Measurements from ENCODE around the gene PLAAT4. TPM values are rescaled to one million over a fixed set of nuclear protein-coding genes. Genes with fewer than 3 reads are reported as not detected.

The PLAAT4 gene, protein sequence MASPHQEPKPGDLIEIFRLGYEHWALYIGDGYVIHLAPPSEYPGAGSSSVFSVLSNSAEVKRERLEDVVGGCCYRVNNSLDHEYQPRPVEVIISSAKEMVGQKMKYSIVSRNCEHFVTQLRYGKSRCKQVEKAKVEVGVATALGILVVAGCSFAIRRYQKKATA
- total RNA-seq = 1.1 and 2.9 TPM in 2 replicates

DNA sequence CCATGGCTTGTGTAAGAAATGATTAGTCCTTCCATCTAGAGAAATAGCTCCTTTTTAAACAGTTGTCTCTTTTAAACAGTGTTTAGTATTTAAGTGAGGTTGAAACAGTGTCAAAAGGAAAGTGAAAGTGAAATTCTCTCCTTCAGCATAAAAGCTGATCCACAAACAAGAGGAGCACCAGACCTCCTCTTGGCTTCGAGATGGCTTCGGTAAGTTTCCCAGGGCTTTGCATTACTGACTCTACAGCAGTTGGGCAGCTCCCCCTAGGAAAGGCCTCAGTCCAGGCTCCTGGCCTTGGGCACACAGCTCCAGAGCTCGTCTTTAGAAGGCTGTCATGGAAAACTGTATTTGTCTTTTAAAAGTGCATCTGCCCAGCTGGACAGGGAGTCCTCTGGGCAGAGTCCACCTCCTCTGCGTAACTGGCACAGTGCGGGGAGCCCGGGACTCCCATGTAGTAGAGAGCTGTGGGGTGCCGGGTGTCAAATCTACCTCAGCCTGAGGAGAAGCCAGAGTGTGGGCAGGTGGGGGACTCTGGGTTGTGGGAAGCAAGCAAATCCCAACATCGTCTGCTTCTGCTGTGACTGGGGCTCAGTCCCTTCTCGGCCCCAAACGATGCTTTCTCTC lies at the start of gene PLAAT4:
PLAAT4 (plus strand) TSS at position 140 of the 624 bp plus-strand sequence; CDS start at position 201, 61 bp downstream.

DNA sequence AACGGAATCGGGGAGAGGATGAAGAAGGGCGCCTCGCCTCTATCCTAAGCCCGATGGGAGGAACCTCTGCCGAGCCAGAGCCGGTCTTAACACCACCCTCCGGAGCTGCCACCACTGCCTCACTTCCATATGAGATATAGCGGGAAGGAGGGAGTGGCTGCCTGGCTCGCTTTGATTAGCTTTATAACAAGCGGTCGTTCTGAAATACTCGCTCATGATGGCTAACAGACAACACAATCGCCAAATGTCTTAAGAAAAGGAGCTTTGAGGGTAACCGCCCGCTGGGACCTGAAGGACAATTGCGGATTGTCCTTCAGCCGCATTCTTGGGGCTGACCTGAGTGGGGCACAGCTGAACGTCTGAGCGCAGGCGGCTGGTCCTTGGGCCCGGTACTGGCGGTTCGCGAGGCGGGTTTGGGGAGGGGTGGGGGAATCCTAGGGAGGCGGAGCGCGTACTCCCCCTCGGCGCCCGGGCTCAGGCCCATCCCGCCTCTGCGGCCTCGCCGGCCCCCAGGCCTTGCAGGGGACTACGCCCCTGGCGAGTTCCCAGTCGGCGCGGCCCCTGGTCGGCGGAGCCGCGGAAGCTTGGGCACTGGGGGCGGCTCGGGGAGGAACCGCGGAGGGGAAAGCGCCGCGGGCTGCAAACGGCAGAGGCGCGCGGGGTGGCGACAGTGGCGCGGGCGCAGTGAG lies 45.9 kb upstream of the PLAAT4 start, which contains the start of gene PLAAT5:
PLAAT5 (minus strand) TSS at position 617 of the 689 bp plus-strand sequence; CDS start at position 484, 133 bp downstream.

DNA sequence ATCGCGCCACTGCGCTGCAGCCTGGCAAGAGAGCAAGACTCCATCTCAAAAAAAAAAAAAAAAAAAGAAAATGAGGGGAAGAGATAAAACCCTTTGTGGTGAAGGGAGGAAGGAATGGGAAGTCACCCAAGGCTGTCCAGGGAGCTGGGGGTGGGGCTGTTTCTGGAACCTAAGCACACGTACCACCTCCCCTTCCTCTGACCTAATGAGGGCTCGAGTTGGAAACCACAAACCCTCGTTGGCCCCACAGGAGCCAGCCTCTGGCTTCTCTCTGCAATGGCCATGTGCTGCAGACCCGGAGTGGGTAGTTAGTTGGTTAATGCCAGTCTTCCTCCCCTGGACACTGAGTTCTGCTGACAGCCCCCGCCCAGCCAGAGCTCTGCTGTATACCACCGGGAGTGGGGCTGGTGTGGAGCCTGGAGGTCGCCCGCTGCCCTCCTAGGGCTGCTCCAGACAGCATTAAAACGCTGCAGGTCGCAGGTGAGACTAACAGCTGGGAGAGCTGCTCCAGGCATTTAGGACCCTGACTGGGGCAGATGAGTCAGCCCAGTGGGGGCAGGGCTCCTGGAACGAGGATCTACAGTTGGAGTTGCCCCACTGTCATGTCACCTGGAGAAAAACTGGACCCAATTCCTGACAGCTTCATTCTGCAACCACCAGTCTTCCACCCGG lies 30.6 kb upstream of the PLAAT4 start, which contains the start of gene LGALS12:
LGALS12 (plus strand) TSS at position 228 of the 672 bp plus-strand sequence; CDS start at position 603, 375 bp downstream.

DNA sequence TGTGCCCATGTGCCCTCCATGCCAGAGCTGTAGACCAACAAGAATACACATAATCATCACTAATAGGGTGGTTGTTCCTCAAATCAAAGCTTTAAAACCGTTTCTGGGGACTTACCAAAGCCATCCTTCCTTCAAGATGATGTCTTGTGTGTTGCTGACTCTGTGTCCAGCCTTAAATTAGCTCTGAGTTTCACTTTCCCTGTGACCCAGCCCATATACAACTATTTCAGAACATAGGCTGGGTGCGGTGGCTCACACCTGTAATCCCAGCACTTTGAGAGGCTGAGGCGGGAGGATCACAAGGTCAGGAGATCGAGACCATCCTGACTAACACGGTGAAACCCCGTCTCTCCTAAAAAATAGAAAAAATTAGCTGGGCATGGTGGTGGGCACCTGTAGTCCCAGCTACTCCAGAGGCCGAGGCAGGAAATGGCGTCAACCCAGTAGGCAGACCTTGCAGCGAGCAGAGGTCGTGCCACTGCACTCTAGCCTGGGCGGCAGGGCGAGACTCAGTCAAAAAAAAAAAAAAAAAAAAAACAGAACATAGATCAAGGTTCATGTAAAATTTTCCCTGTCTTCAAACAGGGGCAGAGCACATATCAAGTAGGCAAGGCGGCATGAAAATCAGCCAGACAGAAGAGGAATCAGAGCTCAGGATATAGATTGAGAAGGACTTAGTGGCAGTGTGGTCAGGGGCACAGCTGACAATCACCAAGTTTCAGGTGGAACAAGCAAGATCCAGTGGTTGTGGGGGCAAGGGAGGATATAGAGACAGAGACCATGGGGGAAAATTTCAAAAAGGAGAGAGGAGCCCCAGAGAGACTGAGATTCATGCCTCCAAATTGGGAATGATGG lies 26.8 kb downstream of the PLAAT4 start, which contains the start of gene PLAAT2:
PLAAT2 (minus strand) TSS at position 179 of the 855 bp plus-strand sequence; CDS start at position 124, 55 bp downstream.

Other genes starting within 250 kb of the PLAAT4 start
- not detected in 2 replicates for gene SLC22A9, start 167.0 kb upstream of the PLAAT4 start, total RNA-seq
- not detected in 2 replicates for gene PLAAT5, start 45.6 kb upstream of the PLAAT4 start, total RNA-seq
- not detected in 2 replicates for gene LGALS12, start 30.7 kb upstream of the PLAAT4 start, total RNA-seq
- gene PLAAT2, start 26.6 kb downstream of the PLAAT4 start, total RNA-seq = 0.42 TPM in 1 of 2 replicates, not detected in the other
- gene PLAAT3, start 77.6 kb downstream of the PLAAT4 start, total RNA-seq = 0.56 TPM in 1 of 2 replicates, not detected in the other
- 24.3 and 42.7 TPM in 2 replicates for gene ATL3, start 134.6 kb downstream of the PLAAT4 start, total RNA-seq
- 61.7 and 71.7 TPM in 2 replicates for gene RTN3, start 144.7 kb downstream of the PLAAT4 start, total RNA-seq
- gene ZFTA, start 232.0 kb downstream of the PLAAT4 start, total RNA-seq = 7.3 and 7.6 TPM in 2 replicates